ENCODE results near the gene SLC39A5.

GRCh38 chr12:56206452-56207166, 23.2 kb upstream of the SLC39A5 start:
- TF ChIP-seq CTCF (IDR thresholded peaks at IDR 0.05): peak; percentile 10 to 72 (median 48)
- TF ChIP-seq POLR2A (IDR thresholded peaks at IDR 0.05): no peak
